HEK293 (cell line): ENCODE data around the gene FAM227B.

Experiments used
- CTCF ChIA-PET: fragments of 350-600 bp; formaldehyde crosslinking; extraction: SDS; loops from one replicate; lab custom pipeline; 2021; ENCODE audit warnings: antibody characterized with exemption; lab: Yijun Ruan, JAX
- POLR2A ChIA-PET: fragments of 300-600 bp; formaldehyde crosslinking; extraction: SDS; loops from one replicate; lab custom pipeline; 2020; ENCODE audit warnings: antibody characterized with exemption, inconsistent platforms; lab: Yijun Ruan, JAX
- H3K27ac ChIP-seq: fragments of 200-500 bp; sonication (Bioruptor generic); 2 replicates; pipeline ENCODE4 v1.5.1; 2014; ENCODE audit warnings: low read depth, low read length, control low read depth, inconsistent platforms; ENCODE audit errors: extremely low read depth
- H3K36me3 ChIP-seq, 2 experiments: fragments of 200-500 bp in 1 of 2; sonication (Bioruptor generic) in 1 of 2; 1 replicate in 1 of 2; 2 replicates in 1 of 2; pipeline ENCODE4 v1.5.1; 2014 to 2017; ENCODE audit warnings: inconsistent platforms in 2 of 2, low read length in 2 of 2; ENCODE audit not compliant: control insufficient read depth in 2 of 2, insufficient read depth in 1 of 2
- H3K4me1 ChIP-seq: fragments of 200-500 bp; sonication (Bioruptor generic); 2 replicates; pipeline ENCODE4 v1.5.1; 2014; ENCODE audit warnings: mild to moderate bottlenecking, low read length, inconsistent platforms; ENCODE audit not compliant: control insufficient read depth, insufficient read depth
- H3K4me3 ChIP-seq: 2 replicates; pipeline ENCODE4 v1.5.1; 2011; ENCODE audit warnings: low read depth, mild to moderate bottlenecking, control low read depth, low read length, moderate library complexity
- H3K9me3 ChIP-seq: fragments of 200-500 bp; sonication (Bioruptor generic); 2 replicates; pipeline ENCODE4 v1.5.1; 2014; ENCODE audit warnings: low read depth, low read length, inconsistent platforms; ENCODE audit not compliant: control insufficient read depth, insufficient read depth
- IKZF3 ChIP-seq: fragments of 450-650 bp; IDR thresholded peaks from 2 replicates; pipeline ENCODE4 v1.5.0; 2018; ENCODE audit warnings: missing biosample characterization, mild to moderate bottlenecking, missing genetic modification characterization, moderate library complexity
- SP7 ChIP-seq: fragments of 450-650 bp; formaldehyde crosslinking; IDR thresholded peaks from 2 replicates; pipeline ENCODE4 v1.5.1; 2016; ENCODE audit warnings: missing biosample characterization, missing genetic modification characterization
- ZBTB1 ChIP-seq: fragments of 450-650 bp; formaldehyde crosslinking; IDR thresholded peaks from 2 replicates; pipeline ENCODE4 v1.5.1; 2016; ENCODE audit warnings: missing biosample characterization, missing genetic modification characterization
- ZBTB10 ChIP-seq: fragments of 450-650 bp; formaldehyde crosslinking; IDR thresholded peaks from 2 replicates; pipeline ENCODE4 v1.5.1; 2016; ENCODE audit warnings: missing biosample characterization, missing genetic modification characterization
- ZBTB11 ChIP-seq: fragments of 450-650 bp; formaldehyde crosslinking; conservative IDR thresholded peaks from 2 replicates; pipeline ENCODE4 v1.5.1; 2016; ENCODE audit warnings: low read depth, missing biosample characterization, missing genetic modification characterization
- ZEB2 ChIP-seq: fragments of 450-650 bp; formaldehyde crosslinking; IDR thresholded peaks from 2 replicates; pipeline ENCODE4 v1.5.1; 2016; ENCODE audit warnings: missing biosample characterization, missing genetic modification characterization
- ZFP3 ChIP-seq: fragments of 450-650 bp; formaldehyde crosslinking; IDR thresholded peaks from 2 replicates; pipeline ENCODE4 v1.5.1; 2016; ENCODE audit warnings: low read depth, missing biosample characterization, missing genetic modification characterization
- ZNF112 ChIP-seq: fragments of 450-650 bp; formaldehyde crosslinking; IDR thresholded peaks from 2 replicates; pipeline ENCODE4 v1.5.0; 2017; ENCODE audit warnings: missing biosample characterization, missing genetic modification characterization
- ZNF121 ChIP-seq: fragments of 450-650 bp; formaldehyde crosslinking; IDR thresholded peaks from 2 replicates; pipeline ENCODE4 v1.5.1; 2016; ENCODE audit warnings: missing biosample characterization, missing genetic modification characterization
- ZNF184 ChIP-seq: fragments of 450-650 bp; IDR thresholded peaks from 2 replicates; pipeline ENCODE4 v1.5.1; 2018; ENCODE audit warnings: missing biosample characterization, mild to moderate bottlenecking, missing genetic modification characterization
- ZNF202 ChIP-seq: fragments of 450-650 bp; formaldehyde crosslinking; IDR thresholded peaks from 2 replicates; pipeline ENCODE4 v1.5.1; 2016; ENCODE audit warnings: missing biosample characterization, missing genetic modification characterization, borderline replicate concordance
- ZNF239 ChIP-seq: fragments of 450-650 bp; formaldehyde crosslinking; IDR thresholded peaks from 2 replicates; pipeline ENCODE4 v1.5.1; 2016; ENCODE audit warnings: missing biosample characterization, missing genetic modification characterization
- ZNF248 ChIP-seq: fragments of 450-650 bp; formaldehyde crosslinking; IDR thresholded peaks from 2 replicates; pipeline ENCODE4 v1.5.1; 2017; ENCODE audit warnings: missing biosample characterization, missing genetic modification characterization
- ZNF335 ChIP-seq: fragments of 450-650 bp; formaldehyde crosslinking; conservative IDR thresholded peaks from 2 replicates; pipeline ENCODE4 v1.5.1; 2016; ENCODE audit warnings: missing biosample characterization, missing genetic modification characterization
- ZNF398 ChIP-seq: fragments of 450-650 bp; formaldehyde crosslinking; IDR thresholded peaks from 2 replicates; pipeline ENCODE4 v1.5.1; 2017; ENCODE audit warnings: missing biosample characterization, missing genetic modification characterization
- ZNF514 ChIP-seq: fragments of 450-650 bp; formaldehyde crosslinking; IDR thresholded peaks from 2 replicates; pipeline ENCODE4 v1.5.1; 2016; ENCODE audit warnings: missing biosample characterization, missing genetic modification characterization
- ZNF518A ChIP-seq: fragments of 450-650 bp; formaldehyde crosslinking; conservative IDR thresholded peaks from 2 replicates; pipeline ENCODE4 v1.5.1; 2016; ENCODE audit warnings: low read depth, missing biosample characterization, missing genetic modification characterization
- ZNF571 ChIP-seq: fragments of 450-650 bp; formaldehyde crosslinking; IDR thresholded peaks from 2 replicates; pipeline ENCODE4 v1.5.0; 2017; ENCODE audit warnings: missing biosample characterization, missing genetic modification characterization
- ZNF629 ChIP-seq: fragments of 450-650 bp; formaldehyde crosslinking; IDR thresholded peaks from 2 replicates; pipeline ENCODE4 v1.5.1; 2017; ENCODE audit warnings: missing biosample characterization, missing genetic modification characterization
- ZNF704 ChIP-seq: fragments of 450-650 bp; formaldehyde crosslinking; IDR thresholded peaks from 2 replicates; pipeline ENCODE4 v1.5.1; 2016; ENCODE audit warnings: missing biosample characterization, missing genetic modification characterization

The FAM227B gene

GRCh38 chr15:49290191-49290590 is 330.4 kb downstream of the FAM227B start:
- Histone ChIP-seq H3K36me3 (peaks cover 0 to 10% of the 10 kb centered on the region in 2 experiments; a peak in 1 of 3 replicates), H3K4me1 (no peaks in the 10 kb centered on the region), H3K9me3 (no peaks in the 10 kb centered on the region), H3K4me3 (no peak overlapping the region), H3K27ac (no peak overlapping the region)
- TF ChIP-seq ZNF514 (tag by site-specific recombination) (no peak), ZNF571 (no peak), ZNF335 (tag by site-specific recombination) (no peak), ZNF629 (tag by site-specific recombination) (no peak), ZBTB11 (tag by site-specific recombination) (no peak), ZFP3 (tag by site-specific recombination) (no peak)
- CTCF ChIA-PET = no interaction called here
- POLR2A ChIA-PET = no interaction called here

GRCh38 chr15:49288391-49288790 is 332.2 kb downstream of the FAM227B start:
- Histone ChIP-seq H3K27ac (no peak overlapping the region), H3K4me3 (no peak overlapping the region), H3K36me3 (peaks cover 0 to 15% of the 10 kb centered on the region in 2 experiments; a peak in 1 of 3 replicates), H3K9me3 (no peaks in the 10 kb centered on the region), H3K4me1 (no peaks in the 10 kb centered on the region)
- ChIA-PET POLR2A (no interaction called here), CTCF (interaction anchor here (0.6 to 1.1 kb wide), 2 partner anchors 14 to 719 kb away, joined by 3 read pairs; no protein-coding TSS in a partner anchor)
- TF ChIP-seq IKZF3 (tag by site-specific recombination) = no peak
- TF ChIP-seq ZNF248 (tag by site-specific recombination) = no peak
- TF ChIP-seq ZNF629 (tag by site-specific recombination) = no peak
- no peak for TF ChIP-seq ZNF239
- no peak for TF ChIP-seq ZNF398 (tag by site-specific recombination)
- TF ChIP-seq ZNF202 (tag by site-specific recombination) = no peak
- no peak for TF ChIP-seq ZNF704 (tag by site-specific recombination)
- TF ChIP-seq ZNF112 = no peak
- TF ChIP-seq ZBTB10 (tag by site-specific recombination) = no peak
- no peak for TF ChIP-seq ZBTB1 (tag by site-specific recombination)
- no peak for TF ChIP-seq ZNF121 (tag by site-specific recombination)
- TF ChIP-seq ZNF518A (tag by site-specific recombination) = no peak
- no peak for TF ChIP-seq ZEB2 (tag by site-specific recombination)
- TF ChIP-seq ZNF184 (tag by site-specific recombination) = no peak
- no peak for TF ChIP-seq SP7
